ENCODE data around the gene RIMBP2.

RIMBP2 gene

GRCh38 chr12:130636370-130636769, 79.7 kb downstream of the RIMBP2 start:
- Mint-ChIP-seq H3K4me1 (ENCODE audit: low read depth) (no peaks in the 10 kb centered on the region), H3K27ac (no peak overlapping the region), H3K27me3 (peaks cover 16% of the 10 kb centered on the region), H3K36me3 (ENCODE audit: low read depth) (no peaks in the 10 kb centered on the region), H3K9me3 (no peaks in the 10 kb centered on the region), H3K4me3 (no peak overlapping the region)

DNA sequence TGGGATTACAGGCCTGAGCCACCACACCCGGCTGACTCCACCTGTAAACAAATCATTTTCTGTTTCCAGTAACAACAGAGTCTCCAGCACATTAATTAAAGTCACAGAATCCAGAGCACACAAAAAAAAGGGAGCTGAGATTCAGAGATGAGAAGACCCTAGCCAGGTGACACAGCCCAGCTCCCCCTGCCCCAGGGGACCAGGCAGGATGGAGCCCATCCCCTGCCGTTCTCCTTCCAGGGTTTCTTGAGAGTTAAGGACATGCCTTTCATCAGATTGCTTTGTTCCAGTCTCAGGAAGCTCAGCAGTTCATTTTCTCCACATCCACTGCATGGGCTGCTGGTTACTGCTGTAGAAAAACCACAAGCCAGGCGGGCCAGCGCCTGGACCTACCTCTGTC, 81.2 kb downstream of the RIMBP2 start:
- H3K4me3 Mint-ChIP-seq = no peak overlapping the region
- no peaks in the 10 kb centered on the region for H3K4me1 Mint-ChIP-seq (ENCODE audit: low read depth)
- H3K9me3 Mint-ChIP-seq = no peaks in the 10 kb centered on the region
- H3K27me3 Mint-ChIP-seq = peaks cover 16% of the 10 kb centered on the region
- no peak overlapping the region for H3K27ac Mint-ChIP-seq
- no peaks in the 10 kb centered on the region for H3K36me3 Mint-ChIP-seq (ENCODE audit: low read depth)

DNA sequence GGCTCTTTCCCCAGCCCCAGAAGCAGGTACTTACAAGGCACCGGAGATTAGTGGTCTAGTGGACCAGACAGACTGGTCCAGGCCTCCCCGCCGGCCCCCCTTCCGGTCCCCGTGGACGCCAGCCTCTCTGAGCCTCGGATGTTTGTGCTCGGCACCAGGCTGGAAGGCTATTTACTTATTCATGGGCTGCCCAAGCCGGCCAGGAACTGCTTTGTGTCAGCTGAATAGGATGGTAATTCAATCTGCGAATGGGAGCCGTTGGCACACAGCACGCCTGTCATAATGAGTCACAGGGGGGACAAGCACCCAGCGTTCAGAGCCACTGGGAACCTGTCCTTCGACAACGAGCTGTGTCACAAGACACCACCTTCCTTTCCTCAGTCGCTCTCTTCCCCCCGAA, 82.3 kb downstream of the RIMBP2 start:
- no peaks in the 10 kb centered on the region for H3K4me1 Mint-ChIP-seq (ENCODE audit: low read depth)
- peaks cover 3% of the 10 kb centered on the region for H3K9me3 Mint-ChIP-seq
- H3K36me3 Mint-ChIP-seq (ENCODE audit: low read depth) = no peaks in the 10 kb centered on the region
- no peak overlapping the region for H3K27ac Mint-ChIP-seq
- H3K4me3 Mint-ChIP-seq = no peak overlapping the region
- peaks cover 26% of the 10 kb centered on the region for H3K27me3 Mint-ChIP-seq

DNA sequence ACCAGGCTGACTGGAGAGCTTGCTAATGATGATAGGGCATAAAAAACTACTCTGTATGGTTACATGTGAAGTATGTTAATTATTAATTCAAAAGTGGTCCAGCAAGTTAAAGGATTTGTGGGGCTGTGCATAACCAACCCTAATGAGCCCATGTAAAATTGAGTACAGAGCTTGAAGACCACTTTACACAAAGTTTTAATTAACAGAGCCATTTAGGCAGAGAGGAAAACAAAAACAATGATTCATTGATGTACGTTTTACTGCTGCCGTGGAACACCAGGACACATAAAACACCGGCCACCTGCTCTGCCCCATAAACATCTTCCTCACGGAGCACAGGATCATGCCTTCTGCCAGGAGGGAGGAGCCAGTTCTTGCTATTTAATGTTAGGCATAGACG, 83.5 kb downstream of the RIMBP2 start:
- H3K36me3 Mint-ChIP-seq (ENCODE audit: low read depth) = no peaks in the 10 kb centered on the region
- H3K27me3 Mint-ChIP-seq = peaks cover 26% of the 10 kb centered on the region
- no peak overlapping the region for H3K4me3 Mint-ChIP-seq
- peaks cover 3% of the 10 kb centered on the region for H3K9me3 Mint-ChIP-seq
- H3K4me1 Mint-ChIP-seq (ENCODE audit: low read depth) = no peaks in the 10 kb centered on the region
- H3K27ac Mint-ChIP-seq = no peak overlapping the region

- Mint-ChIP-seq H3K27ac (no peak overlapping the region), H3K9me3 (peaks cover 3% of the 10 kb centered on the region), H3K4me3 (no peak overlapping the region), H3K36me3 (ENCODE audit: low read depth) (no peaks in the 10 kb centered on the region), H3K4me1 (ENCODE audit: low read depth) (no peaks in the 10 kb centered on the region), H3K27me3 (peaks cover 14% of the 10 kb centered on the region)
Measured at GRCh38 chr12:130628304-130628703, 87.8 kb downstream of the RIMBP2 start.

- no peaks in the 10 kb centered on the region for H3K4me1 Mint-ChIP-seq (ENCODE audit: low read depth)
- peaks cover 14% of the 10 kb centered on the region for H3K27me3 Mint-ChIP-seq
- no peak overlapping the region for H3K27ac Mint-ChIP-seq
- H3K4me3 Mint-ChIP-seq = no peak overlapping the region
- H3K36me3 Mint-ChIP-seq (ENCODE audit: low read depth) = no peaks in the 10 kb centered on the region
- peaks cover 3% of the 10 kb centered on the region for H3K9me3 Mint-ChIP-seq
Measured at GRCh38 chr12:130627175-130627574, 88.9 kb downstream of the RIMBP2 start.

GRCh38 chr12:130626601-130627000, 89.5 kb downstream of the RIMBP2 start:
- Mint-ChIP-seq H3K4me3 (no peak overlapping the region), H3K27ac (no peak overlapping the region), H3K9me3 (peaks cover 3% of the 10 kb centered on the region), H3K36me3 (ENCODE audit: low read depth) (no peaks in the 10 kb centered on the region), H3K4me1 (ENCODE audit: low read depth) (no peaks in the 10 kb centered on the region), H3K27me3 (peaks cover 10% of the 10 kb centered on the region)

DNA sequence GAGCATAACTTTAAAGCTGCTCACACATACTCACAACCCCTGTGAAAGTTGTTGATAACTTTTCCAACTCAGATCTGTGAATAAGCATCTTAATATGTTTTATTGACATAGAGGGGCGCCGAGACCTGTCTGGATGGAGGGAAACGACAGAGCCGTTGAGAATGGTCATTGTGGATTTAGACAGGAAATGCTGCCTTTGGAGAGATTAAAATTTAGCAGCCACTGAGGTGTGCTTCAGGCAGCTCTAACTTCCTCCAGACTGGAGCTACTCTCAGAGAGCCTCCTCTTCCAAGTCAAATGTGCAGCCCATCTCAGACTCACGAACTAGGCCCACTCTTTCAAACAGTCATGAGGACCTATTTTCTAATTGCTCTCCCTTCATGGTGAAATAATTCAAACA, 90.9 kb downstream of the RIMBP2 start:
- Mint-ChIP-seq H3K27ac (no peak overlapping the region), H3K4me1 (ENCODE audit: low read depth) (no peaks in the 10 kb centered on the region), H3K27me3 (peaks cover 10% of the 10 kb centered on the region)

DNA sequence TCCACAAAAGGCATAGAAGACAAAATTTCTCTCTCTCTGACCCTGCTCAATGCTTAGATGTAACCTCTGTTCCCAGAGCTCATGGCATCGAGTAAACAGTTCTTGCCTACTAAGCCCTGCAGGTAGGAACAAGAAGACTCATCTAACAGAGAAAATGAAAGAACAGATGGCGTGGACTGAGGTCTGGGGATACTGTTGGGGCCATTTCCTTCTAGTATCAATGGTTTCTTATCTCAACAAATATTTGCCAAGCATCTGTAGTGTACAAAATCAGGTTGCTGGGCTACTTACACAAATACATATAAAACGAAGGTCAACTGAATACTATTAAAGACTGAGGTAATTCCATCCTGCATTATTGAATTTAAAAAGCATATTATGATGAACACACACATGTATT, 93.3 kb downstream of the RIMBP2 start:
- Mint-ChIP-seq H3K27me3 (no peaks in the 10 kb centered on the region), H3K4me1 (ENCODE audit: low read depth) (no peaks in the 10 kb centered on the region), H3K9me3 (no peaks in the 10 kb centered on the region), H3K27ac (no peak overlapping the region), H3K36me3 (ENCODE audit: low read depth) (no peaks in the 10 kb centered on the region), H3K4me3 (no peak overlapping the region)

More for the DNA sequence above, 90.9 kb downstream of the RIMBP2 start:
- H3K4me3 Mint-ChIP-seq = no peak overlapping the region
- no peaks in the 10 kb centered on the region for H3K36me3 Mint-ChIP-seq (ENCODE audit: low read depth)
- H3K9me3 Mint-ChIP-seq = peaks cover 3% of the 10 kb centered on the region

DNA sequence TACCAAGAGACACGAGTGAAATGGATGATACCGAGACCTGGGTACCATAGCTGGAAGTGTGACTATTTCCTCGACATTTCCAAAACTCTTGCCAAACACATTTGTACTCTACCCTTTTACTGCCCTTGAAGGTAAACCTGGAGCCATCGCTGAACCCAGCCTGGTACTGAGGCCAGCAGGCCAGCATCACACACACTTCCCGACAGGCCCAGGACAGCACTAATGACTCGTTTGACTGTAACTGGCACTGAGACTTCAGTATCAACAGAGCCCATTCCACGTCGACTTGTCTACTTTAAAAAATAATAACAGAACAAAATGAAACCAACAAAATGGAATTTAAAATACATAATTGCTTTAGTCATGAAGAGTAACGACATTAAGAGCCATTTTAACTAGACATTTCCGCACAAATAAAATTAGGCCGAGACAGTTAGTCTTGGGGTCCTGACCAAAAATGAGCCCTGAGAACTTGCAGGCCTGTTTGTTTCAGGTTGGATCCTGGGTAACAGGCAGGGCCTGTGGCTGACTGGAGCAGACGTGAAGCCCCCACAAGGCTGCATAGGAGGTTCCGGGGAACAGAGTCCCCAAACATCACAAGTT, 94.3 kb downstream of the RIMBP2 start:
- Mint-ChIP-seq H3K4me3 (no peak overlapping the region), H3K27ac (no peak overlapping the region), H3K36me3 (ENCODE audit: low read depth) (no peaks in the 10 kb centered on the region), H3K4me1 (ENCODE audit: low read depth) (no peaks in the 10 kb centered on the region), H3K27me3 (no peaks in the 10 kb centered on the region), H3K9me3 (no peaks in the 10 kb centered on the region)

- Mint-ChIP-seq H3K9me3 (no peaks in the 10 kb centered on the region), H3K4me3 (no peak overlapping the region), H3K27me3 (no peaks in the 10 kb centered on the region), H3K4me1 (ENCODE audit: low read depth) (no peaks in the 10 kb centered on the region), H3K36me3 (ENCODE audit: low read depth) (no peaks in the 10 kb centered on the region), H3K27ac (no peak overlapping the region)
Measured at GRCh38 chr12:130620756-130621155, 95.3 kb downstream of the RIMBP2 start.

DNA sequence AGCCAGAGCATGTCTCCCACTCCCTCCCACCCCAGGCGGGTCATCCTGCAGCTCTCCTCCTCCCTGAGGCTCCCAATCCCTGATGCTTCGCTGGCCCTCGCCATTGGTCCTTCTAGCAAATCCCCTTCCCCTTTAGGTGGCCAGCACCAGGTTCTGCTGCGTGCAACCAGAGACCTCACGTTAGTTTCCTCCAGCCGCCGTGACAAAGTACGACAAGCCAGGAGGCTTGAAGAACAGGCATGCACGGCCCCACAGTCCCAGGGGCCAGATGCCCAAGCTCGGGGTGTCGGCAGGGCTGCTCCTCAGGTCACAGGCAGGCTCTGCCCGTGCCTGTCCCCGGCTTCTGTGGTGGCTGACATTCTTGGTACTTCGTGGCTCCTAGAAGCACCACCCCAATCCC, 95.8 kb downstream of the RIMBP2 start:
- H3K9me3 Mint-ChIP-seq = no peaks in the 10 kb centered on the region
- no peak overlapping the region for H3K4me3 Mint-ChIP-seq
- no peaks in the 10 kb centered on the region for H3K36me3 Mint-ChIP-seq (ENCODE audit: low read depth)
- H3K27ac Mint-ChIP-seq = no peak overlapping the region
- H3K4me1 Mint-ChIP-seq (ENCODE audit: low read depth) = no peaks in the 10 kb centered on the region
- no peaks in the 10 kb centered on the region for H3K27me3 Mint-ChIP-seq

GRCh38 chr12:130619385-130620001, 96.6 kb downstream of the RIMBP2 start:
- H3K27me3 Mint-ChIP-seq = no peaks in the 10 kb centered on the region
- no peaks in the 10 kb centered on the region for H3K4me1 Mint-ChIP-seq (ENCODE audit: low read depth)
- no peak overlapping the region for H3K4me3 Mint-ChIP-seq
- H3K9me3 Mint-ChIP-seq = no peaks in the 10 kb centered on the region
- no peaks in the 10 kb centered on the region for H3K36me3 Mint-ChIP-seq (ENCODE audit: low read depth)
- no peak overlapping the region for H3K27ac Mint-ChIP-seq

GRCh38 chr12:130617219-130617618, 98.9 kb downstream of the RIMBP2 start:
- no peaks in the 10 kb centered on the region for H3K36me3 Mint-ChIP-seq (ENCODE audit: low read depth)
- no peaks in the 10 kb centered on the region for H3K4me1 Mint-ChIP-seq (ENCODE audit: low read depth)
- H3K27me3 Mint-ChIP-seq = no peaks in the 10 kb centered on the region
- no peak overlapping the region for H3K4me3 Mint-ChIP-seq
- no peak overlapping the region for H3K27ac Mint-ChIP-seq
- H3K9me3 Mint-ChIP-seq = no peaks in the 10 kb centered on the region

GRCh38 chr12:130615861-130616345, 100.2 kb downstream of the RIMBP2 start:
- Mint-ChIP-seq H3K4me1 (ENCODE audit: low read depth) (no peaks in the 10 kb centered on the region), H3K27me3 (no peaks in the 10 kb centered on the region), H3K9me3 (no peaks in the 10 kb centered on the region), H3K27ac (no peak overlapping the region), H3K4me3 (no peak overlapping the region), H3K36me3 (ENCODE audit: low read depth) (no peaks in the 10 kb centered on the region)

DNA sequence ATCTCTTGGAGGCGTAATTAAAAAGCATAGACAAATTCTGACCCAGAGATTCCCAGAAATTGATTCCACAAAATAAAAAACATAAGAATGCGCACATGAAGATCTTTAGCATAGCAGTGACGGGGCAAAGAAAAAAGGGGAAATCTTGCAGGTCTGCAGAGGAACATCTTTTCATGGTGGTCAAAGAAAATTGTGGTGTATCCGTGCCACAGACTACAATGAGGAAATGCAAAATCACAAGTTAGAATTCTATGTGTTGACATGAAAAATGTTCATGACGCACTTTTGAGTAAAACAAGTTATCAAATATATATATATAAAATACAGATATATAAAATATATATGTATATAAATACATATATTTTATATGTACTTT, 101.6 kb downstream of the RIMBP2 start:
- no peaks in the 10 kb centered on the region for H3K9me3 Mint-ChIP-seq
- no peak overlapping the region for H3K27ac Mint-ChIP-seq
- no peaks in the 10 kb centered on the region for H3K27me3 Mint-ChIP-seq
- no peaks in the 10 kb centered on the region for H3K4me1 Mint-ChIP-seq (ENCODE audit: low read depth)
- no peak overlapping the region for H3K4me3 Mint-ChIP-seq
- H3K36me3 Mint-ChIP-seq (ENCODE audit: low read depth) = no peaks in the 10 kb centered on the region
